NCI-H1105 treated with DMSO at 0.1 percent for 48 hours (cell line): Measurements from ENCODE around the gene SOHLH1.

Experiments used
- DNase-seq: peaks from one replicate; lab custom pipeline; 2025; lab: John Stamatoyannopoulos, UW

SOHLH1 gene

GRCh38 chr9:135661816-135662560 lies 37.3 kb downstream of the SOHLH1 start:
- DNase-seq, result no peak

- DNase-seq, result no peak
Observed at GRCh38 chr9:135660407-135660806, 38.9 kb downstream of the SOHLH1 start.

- no peak for DNase-seq
Observed at GRCh38 chr9:135659252-135659651, 40.0 kb downstream of the SOHLH1 start.

GRCh38 chr9:135657416-135657815 lies 41.9 kb downstream of the SOHLH1 start:
- DNase-seq, result no peak

GRCh38 chr9:135655317-135655716 lies 44.0 kb downstream of the SOHLH1 start:
- DNase-seq, result no peak

GRCh38 chr9:135650408-135650807 lies 48.9 kb downstream of the SOHLH1 start:
- DNase-seq, result no peak

GRCh38 chr9:135649508-135649907 lies 49.8 kb downstream of the SOHLH1 start:
- DNase-seq, result no peak

- DNase-seq, result no peak
Observed at GRCh38 chr9:135648494-135649410, 50.5 kb downstream of the SOHLH1 start.

GRCh38 chr9:135647884-135648283 lies 51.4 kb downstream of the SOHLH1 start:
- DNase-seq, result no peak

GRCh38 chr9:135644631-135645218 lies 54.6 kb downstream of the SOHLH1 start:
- peak; percentile 7 for DNase-seq
